Measurements from ENCODE around the gene ECSCR.

The ECSCR gene

GRCh38 chr5:139451878-139452660 lies 10.5 kb downstream of the ECSCR start (continued):
- TF ChIP-seq PBX3 (CRISPR knock-in tag; IDR thresholded peaks at IDR 0.05) (no peak), CTCF (tag by site-specific recombination; IDR thresholded peaks at IDR 0.05) (no peak), ZNF585B (tag by site-specific recombination; IDR thresholded peaks at IDR 0.05) (no peak), ZFHX2 (tag by site-specific recombination; conservative IDR thresholded peaks at IDR 0.05) (no peak; the same call in none of the 2 replicates), OSR2 (tag by site-specific recombination; IDR thresholded peaks at IDR 0.05) (no peak), GLIS1 (tag by site-specific recombination; IDR thresholded peaks at IDR 0.05) (no peak), ZNF112 (tag by site-specific recombination; IDR thresholded peaks at IDR 0.05) (no peak), ZNF560 (tag by site-specific recombination; IDR thresholded peaks at IDR 0.05; ENCODE audit: borderline replicate concordance) (no peak), ZSCAN23 (tag by site-specific recombination; IDR thresholded peaks at IDR 0.05) (no peak), ZNF426 (tag by site-specific recombination; IDR thresholded peaks at IDR 0.05) (no peak), PRDM6 (tag by site-specific recombination; IDR thresholded peaks at IDR 0.05) (no peak), ZNF121 (tag by site-specific recombination; IDR thresholded peaks at IDR 0.05) (no peak), ZNF529 (tag by site-specific recombination; IDR thresholded peaks at IDR 0.05; ENCODE audit: insufficient replicate concordance) (no peak), ZNF549 (tag by site-specific recombination; IDR thresholded peaks at IDR 0.05) (no peak), BCL6B (tag by site-specific recombination; IDR thresholded peaks at IDR 0.05) (peak; percentile 19; the same call in 1 of the 2 replicates), HOXC10 (CRISPR knock-in tag; IDR thresholded peaks at IDR 0.05) (no peak), ZNF146 (tag by site-specific recombination; IDR thresholded peaks at IDR 0.05) (0 out of 2 replicates have a peak, but pooled peaks have one; percentile 17), GLI2 (tag by site-specific recombination; IDR thresholded peaks at IDR 0.05; ENCODE audit: borderline replicate concordance, low read depth) (no peak), WT1 (tag by site-specific recombination; IDR thresholded peaks at IDR 0.05) (no peak), ZSCAN16 (tag by site-specific recombination; IDR thresholded peaks at IDR 0.05) (no peak), ZNF521 (tag by site-specific recombination; IDR thresholded peaks at IDR 0.05) (peak; percentile 17; the same call in 1 of the 2 replicates), ZFP3 (tag by site-specific recombination; IDR thresholded peaks at IDR 0.05; ENCODE audit: low read depth) (no peak), ZNF221 (tag by site-specific recombination; IDR thresholded peaks at IDR 0.05; ENCODE audit: borderline replicate concordance) (no peak), ZSCAN30 (tag by site-specific recombination; IDR thresholded peaks at IDR 0.05) (no peak), SP2 (tag by site-specific recombination; IDR thresholded peaks at IDR 0.05) (no peak), ZNF571 (tag by site-specific recombination; IDR thresholded peaks at IDR 0.05) (peak; percentile 41; the same call in 1 of the 2 replicates), ZNF37A (tag by site-specific recombination; IDR thresholded peaks at IDR 0.05) (no peak), ZNF266 (tag by site-specific recombination; IDR thresholded peaks at IDR 0.05; ENCODE audit: low read depth) (no peak), ZNF362 (tag by site-specific recombination; IDR thresholded peaks at IDR 0.05) (no peak), ZNF433 (tag by site-specific recombination; IDR thresholded peaks at IDR 0.05; ENCODE audit: low read depth) (no peak), ZNF341 (tag by site-specific recombination; IDR thresholded peaks at IDR 0.05; ENCODE audit: low read depth) (no peak), ZNF174 (tag by site-specific recombination; IDR thresholded peaks at IDR 0.05) (no peak), ZNF2 (tag by site-specific recombination; IDR thresholded peaks at IDR 0.05) (no peak), BCL11A (tag by site-specific recombination; IDR thresholded peaks at IDR 0.05; ENCODE audit: low read depth) (no peak)
